Lower leg skin (tissue), 4 donors: ENCODE measurements around the gene RFK. TPM values are rescaled to one million over a fixed set of nuclear protein-coding genes. Genes with fewer than 3 reads are reported as not detected.

Experiments
- DNase-seq, 2 donors: peaks; one replicate each; pipeline ENCODE4 v3.0.0-alpha.2; 2019; ENCODE audit warnings: low spot score in 2 of 2
- H3K4me3 ChIP-seq: fragments of 200-600 bp; sonication (generic); 2 replicates; pipeline ENCODE4 v1.5.1; 2017; ENCODE audit warnings: mild to moderate bottlenecking, low read depth; ENCODE audit not compliant: poor library complexity, severe bottlenecking
- CTCF ChIP-seq, 3 donors: fragments of 450-650 bp; IDR thresholded peaks; one replicate each; pipeline ENCODE4 v1.5.1; 2016; ENCODE audit warnings: antibody characterized with exemption in 3 of 3, mild to moderate bottlenecking in 3 of 3, moderate library complexity in 2 of 3
- POLR2A ChIP-seq, 2 donors: fragments of 450-650 bp; IDR thresholded peaks; one replicate each; pipeline ENCODE4 v1.6.1; 2016 to 2017; ENCODE audit warnings: antibody characterized with exemption in 2 of 2, mild to moderate bottlenecking in 1 of 2, moderate library complexity in 1 of 2
- WGBS, 2 donors: methylation state at CpG; one replicate each; pipeline ENCODE4 v1.1.5; 2018; 5-methylcytosine and 5-hydroxymethylcytosine counted together
- intact Hi-C: fragments of 100-400 bp; cut with DNase I; formaldehyde crosslinking; loops from one replicate; pipeline ENCODE4 v1.15.0; 2023; ENCODE audit warnings: low total_unique reads
- total RNA-seq, 4 donors: library from RNA; depleted of rRNA; stranded (reverse); fragments of >200 nt; gene quantifications; one replicate each; pipeline ENCODE4 v1.1.0, GENCODE V29; 2016

RFK gene
- total RNA-seq, 4 donors from 2014 or later, result 10.8 to 20.4 (median 14.1) TPM

GRCh38 chr9:76404401-76404800 is 10.2 kb upstream of the RFK start:
- DNase-seq, result no peak
- WGBS, 2 donors, result 77 to 89% methylated on average over 1 of the region's 1 CpG
- TF ChIP-seq CTCF (IDR thresholded peaks at IDR 0.05), result no peak
- TF ChIP-seq POLR2A (IDR thresholded peaks at IDR 0.05), result no peak
- H3K4me3 ChIP-seq, result no peak overlapping the region
- intact Hi-C loops, result no loop called here

- no peak for DNase-seq
- no peak overlapping the region for H3K4me3 ChIP-seq
- intact Hi-C loops, result no loop called here
- TF ChIP-seq CTCF (IDR thresholded peaks at IDR 0.05) (no peak), POLR2A (IDR thresholded peaks at IDR 0.05) (no peak)
- 0% methylated on average over 2 of the region's 2 CpGs for WGBS, 2 donors
These were observed 9.1 kb upstream of the RFK start for GRCh38 chr9:76403352-76403751.

GRCh38 chr9:76401580-76402354 is 7.5 kb upstream of the RFK start:
- no peak overlapping the region for H3K4me3 ChIP-seq
- DNase-seq, result no peak
- 79 to 81% methylated on average over 3 of the region's 3 CpGs for WGBS, 2 donors
- TF ChIP-seq POLR2A (IDR thresholded peaks at IDR 0.05) (no peak), CTCF (IDR thresholded peaks at IDR 0.05) (no peak)
- intact Hi-C loops, result no loop called here

GRCh38 chr9:76401176-76401575 is 7.0 kb upstream of the RFK start:
- DNase-seq, result no peak
- TF ChIP-seq POLR2A (IDR thresholded peaks at IDR 0.05), result no peak
- TF ChIP-seq CTCF (IDR thresholded peaks at IDR 0.05), result no peak
- WGBS, 2 donors, result 82 to 88% methylated on average over 2 of the region's 2 CpGs
- H3K4me3 ChIP-seq, result no peak overlapping the region
- intact Hi-C loops, result no loop called here

- TF ChIP-seq POLR2A (IDR thresholded peaks at IDR 0.05) (no peak), CTCF (IDR thresholded peaks at IDR 0.05) (no peak)
- 10 to 29% methylated on average over 1 of the region's 1 CpG for WGBS, 2 donors
- DNase-seq, result no peak
- intact Hi-C loops, result no loop called here
- H3K4me3 ChIP-seq, result no peak overlapping the region
These were observed 6.4 kb upstream of the RFK start for GRCh38 chr9:76400534-76401096.
